Measurements from ENCODE around the gene F12.

Gene F12

DNA sequence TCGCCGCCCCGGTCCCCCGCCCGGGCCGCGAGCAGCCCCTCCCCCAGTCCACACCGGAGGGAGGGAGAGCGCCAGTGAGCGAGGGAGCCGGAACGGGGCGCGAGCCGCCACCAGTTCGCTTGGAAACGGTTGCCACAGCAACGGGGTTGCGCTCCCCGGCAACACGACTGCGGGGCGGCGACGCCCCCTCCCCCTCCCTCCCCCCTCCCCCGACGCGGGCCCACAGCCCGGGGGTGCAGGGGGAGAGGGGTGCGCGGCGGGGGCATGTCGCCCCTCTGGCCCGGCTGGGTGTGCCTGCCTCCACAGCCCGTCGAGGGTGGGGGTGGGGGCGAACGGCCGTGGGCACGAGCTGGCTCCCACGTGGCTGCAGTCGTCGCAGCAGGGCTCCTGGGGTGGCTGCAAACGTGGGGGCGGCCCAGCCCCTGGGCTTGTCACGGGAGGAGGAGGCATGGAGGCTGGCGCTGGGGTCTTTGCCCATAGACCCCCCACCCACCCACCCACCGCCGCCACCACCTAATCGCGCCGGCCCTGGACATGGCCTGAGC lies 37.8 kb upstream of the F12 start:
- DNase-seq: peak in 51 of 56 donors; percentile 31 to 87 (median 73)

DNA sequence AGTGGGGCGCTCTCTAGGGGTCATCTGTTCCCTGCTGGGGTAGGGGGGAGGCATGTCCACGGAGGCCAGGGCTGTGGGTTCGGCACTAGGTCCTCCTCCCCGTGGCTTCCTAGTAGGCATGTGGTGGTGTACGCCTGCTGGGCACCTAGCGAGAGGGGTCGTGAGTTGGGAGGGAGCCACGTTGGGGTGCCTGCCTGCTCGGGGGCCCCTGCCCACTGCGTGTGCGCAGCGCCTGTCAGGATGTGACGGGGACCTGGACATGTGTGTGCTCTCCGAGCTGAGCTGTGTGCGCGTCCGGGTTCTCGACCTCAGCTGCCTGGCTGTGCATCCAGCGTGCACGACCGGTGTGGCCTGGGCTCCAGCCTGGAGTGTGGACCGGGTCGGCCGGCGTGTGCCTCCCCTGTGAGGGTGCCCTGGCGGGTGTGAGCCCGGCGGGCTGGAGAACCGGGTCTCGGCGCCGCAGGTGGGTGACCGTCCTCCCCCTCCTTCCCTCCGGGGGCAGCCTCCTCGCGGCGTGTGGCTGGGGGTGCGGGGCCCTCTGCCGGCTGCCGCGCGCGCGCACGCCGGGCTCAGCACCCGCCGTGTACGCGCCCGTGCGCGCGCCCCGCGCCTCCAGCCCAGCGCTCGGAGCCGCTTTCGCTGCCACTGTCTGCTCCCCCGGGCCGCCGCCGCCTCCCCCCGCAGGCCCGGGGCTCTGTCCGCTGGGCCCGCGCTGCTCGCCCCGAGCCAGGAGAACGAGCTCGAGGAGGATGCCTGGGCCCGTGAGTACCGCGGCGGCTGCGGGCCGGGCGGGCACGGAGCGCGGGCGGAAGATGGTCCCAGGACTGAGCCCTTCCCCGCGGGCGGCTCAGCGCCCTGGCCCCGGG lies 37.1 kb upstream of the F12 start, which contains the start of gene PRR7:
PRR7 (plus strand) TSS at position 615 of the 866 bp plus-strand sequence. CDS start 8,254 bp downstream, outside the sequence.
- peak in 52 of 56 donors; percentile 27 to 86 (median 67) for DNase-seq

DNA sequence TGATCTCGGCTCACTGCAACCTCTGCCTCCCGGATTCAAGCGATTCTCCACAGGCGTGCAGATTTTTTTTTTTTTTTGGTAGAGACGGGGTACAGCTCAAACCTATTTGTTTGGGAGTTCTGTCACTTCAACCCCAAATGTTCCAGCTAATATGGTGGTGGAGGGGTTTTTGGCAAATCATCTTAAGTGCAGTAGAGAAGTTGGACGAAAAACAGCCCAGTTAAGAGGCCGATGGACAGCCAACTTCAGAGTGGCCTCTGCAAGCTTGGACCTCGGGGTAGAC lies 36.5 kb upstream of the F12 start:
- DNase-seq: no peak

DNA sequence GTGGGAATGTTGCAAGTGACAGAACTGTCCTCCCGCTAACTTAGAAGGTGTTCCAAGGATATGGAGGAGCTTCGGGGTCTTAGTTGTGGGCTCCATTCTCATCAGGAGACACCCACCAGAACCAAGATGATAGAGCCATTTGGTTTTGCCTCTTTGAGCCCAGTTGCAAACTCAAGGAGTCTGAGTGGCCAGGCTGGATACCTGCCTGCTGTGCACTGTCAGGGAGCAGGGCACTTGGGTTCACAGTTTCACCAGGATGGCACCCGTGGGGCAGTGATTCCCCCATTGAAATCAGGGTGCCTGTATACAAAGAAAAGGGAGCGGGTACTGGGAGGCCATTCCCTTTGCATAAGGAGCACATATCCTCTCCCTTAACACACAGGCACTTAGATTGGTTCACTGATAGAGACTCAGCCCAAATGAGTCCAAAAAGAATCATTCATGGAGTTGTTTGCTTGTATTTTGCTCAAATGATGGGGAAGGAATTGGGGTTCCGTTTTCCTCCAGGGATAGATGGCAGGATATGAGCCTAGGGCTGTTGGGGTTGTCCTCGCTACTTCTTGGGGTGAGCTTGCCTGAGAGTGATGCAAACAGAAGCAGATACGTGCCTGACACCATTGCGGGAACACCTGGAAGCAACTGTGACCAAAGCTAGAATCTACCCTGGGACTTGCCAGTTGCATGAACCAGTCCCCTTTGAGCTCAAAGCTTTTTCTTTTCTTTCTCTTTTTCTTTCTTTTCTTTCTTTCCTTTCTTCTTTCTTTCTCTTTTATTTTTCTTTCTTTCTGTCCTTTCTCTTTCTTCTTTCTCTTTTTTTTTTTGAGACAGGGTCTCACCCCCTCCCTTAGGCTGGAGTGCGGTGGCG lies 35.9 kb upstream of the F12 start:
- DNase-seq: no peak

DNA sequence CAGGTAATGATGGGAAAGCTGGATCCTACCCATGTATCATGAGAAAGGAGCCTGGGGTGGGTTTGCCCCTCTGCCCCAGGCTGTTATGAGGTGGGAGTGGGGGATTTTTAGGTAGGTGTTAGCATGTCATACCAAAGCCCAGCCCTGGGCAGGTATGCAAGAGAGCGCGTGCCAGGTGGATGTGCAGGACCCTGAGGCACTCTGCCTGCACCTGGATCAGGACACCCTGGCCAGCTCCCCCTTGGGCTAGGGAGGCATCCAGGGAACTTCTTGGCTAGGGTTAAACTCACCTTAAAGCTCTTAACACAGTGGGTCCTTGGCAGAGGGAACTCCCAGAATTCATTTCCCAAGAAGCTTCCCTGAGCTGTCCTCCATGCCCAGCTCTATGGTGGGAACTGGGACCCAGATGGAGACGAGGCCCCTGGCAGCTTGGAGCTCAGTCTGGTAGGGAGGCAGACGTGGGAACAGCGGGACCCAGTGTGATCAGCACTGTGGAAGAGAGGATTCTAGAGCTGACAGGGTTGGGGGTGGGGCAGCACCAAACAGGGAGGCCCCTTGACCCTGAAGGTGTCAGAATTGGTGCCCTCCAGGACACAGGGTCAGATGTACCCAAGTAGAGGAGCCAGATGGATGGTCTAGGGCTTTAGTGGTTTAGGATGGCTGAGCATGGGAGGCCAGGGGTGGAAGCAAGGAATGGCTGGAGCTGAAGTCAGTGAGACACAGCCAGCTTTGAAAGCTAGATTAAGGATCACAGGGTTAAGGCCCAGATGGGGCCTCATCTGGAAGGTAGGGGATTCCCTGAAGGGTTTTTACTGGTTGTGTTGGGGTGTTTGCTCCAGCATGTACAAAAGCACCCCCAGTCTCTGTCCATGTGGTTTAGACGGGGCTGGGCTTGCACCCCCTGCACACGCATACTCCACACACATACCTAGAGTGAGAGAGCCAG lies 35.0 kb upstream of the F12 start:
- DNase-seq: no peak

DNA sequence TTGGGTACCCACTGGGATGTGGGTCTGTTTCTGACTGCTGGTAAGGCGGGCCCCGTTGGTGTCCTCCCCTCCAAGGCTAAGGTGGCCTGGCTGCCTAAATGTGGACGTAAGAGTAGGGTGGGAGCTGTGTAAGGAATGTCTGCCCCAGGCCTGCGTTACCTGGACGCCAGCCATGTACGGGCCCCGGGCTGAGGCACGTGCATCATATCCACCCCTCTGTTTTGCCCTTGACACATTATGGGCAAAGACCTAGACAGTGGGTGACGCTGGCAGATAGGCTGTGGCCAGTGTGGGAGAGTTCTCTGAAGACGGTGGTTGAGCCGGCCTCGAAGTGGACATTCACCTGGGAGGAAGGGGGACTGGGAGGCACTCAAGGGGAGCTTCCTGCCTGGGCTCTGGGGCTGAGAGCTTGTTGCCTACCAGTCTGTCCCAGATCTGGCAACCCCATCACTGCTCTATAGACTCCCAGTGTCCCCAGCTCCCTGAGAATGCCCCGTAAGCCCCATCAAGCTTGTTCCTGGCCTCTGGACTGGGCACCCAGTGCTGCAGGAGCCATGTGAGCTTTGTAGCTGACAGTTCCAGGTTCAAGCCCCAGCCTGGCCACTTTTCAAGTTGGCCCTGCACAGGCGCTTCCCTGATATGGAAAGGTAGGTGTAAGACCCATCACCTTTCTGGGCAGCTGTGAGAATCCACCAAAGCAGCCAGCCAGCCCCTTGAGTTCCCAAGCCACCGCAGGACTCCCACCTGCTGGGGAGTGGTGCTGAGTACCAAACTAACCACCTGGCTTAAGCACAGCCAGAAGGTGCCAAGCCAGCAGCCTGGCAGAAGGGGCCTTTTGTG lies 34.0 kb upstream of the F12 start:
- DNase-seq: no peak

DNA sequence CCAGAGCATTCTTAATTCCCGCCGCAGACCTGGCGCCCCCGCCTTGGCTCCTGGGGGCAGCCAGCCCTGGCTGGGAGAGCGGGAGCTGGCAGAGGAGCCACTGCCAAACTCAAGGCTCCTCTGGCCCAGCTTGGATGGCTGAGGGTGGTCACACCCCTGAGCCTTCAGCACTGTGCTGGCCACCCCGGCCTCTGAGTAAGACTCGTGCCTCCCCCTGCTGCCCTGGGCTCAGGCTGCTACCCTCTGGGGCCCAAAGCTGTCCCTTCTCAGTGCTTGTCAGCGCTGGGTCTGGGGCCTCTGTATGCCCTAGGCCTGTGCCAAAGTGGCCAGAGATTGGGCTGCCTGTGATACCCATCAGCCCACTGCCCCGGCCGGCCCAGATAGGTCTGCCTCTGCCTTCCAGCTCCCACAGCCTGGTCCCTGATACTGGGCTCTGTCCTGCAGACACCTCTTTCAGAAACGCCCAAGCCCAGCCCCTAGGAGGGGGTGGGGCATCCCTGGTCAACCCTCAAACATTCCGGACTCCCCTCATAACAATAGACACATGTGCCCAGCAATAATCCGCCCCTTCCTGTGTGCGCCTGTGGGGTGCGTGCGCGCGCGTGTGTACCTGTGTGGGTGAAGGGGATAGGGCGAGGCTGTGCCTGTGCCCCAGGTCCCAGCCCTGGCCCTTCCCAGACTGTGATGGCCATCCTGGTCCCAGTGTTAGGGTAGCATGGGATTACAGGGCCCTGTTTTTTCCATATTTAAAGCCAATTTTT lies 32.9 kb upstream of the F12 start:
- no peak for DNase-seq

DNA sequence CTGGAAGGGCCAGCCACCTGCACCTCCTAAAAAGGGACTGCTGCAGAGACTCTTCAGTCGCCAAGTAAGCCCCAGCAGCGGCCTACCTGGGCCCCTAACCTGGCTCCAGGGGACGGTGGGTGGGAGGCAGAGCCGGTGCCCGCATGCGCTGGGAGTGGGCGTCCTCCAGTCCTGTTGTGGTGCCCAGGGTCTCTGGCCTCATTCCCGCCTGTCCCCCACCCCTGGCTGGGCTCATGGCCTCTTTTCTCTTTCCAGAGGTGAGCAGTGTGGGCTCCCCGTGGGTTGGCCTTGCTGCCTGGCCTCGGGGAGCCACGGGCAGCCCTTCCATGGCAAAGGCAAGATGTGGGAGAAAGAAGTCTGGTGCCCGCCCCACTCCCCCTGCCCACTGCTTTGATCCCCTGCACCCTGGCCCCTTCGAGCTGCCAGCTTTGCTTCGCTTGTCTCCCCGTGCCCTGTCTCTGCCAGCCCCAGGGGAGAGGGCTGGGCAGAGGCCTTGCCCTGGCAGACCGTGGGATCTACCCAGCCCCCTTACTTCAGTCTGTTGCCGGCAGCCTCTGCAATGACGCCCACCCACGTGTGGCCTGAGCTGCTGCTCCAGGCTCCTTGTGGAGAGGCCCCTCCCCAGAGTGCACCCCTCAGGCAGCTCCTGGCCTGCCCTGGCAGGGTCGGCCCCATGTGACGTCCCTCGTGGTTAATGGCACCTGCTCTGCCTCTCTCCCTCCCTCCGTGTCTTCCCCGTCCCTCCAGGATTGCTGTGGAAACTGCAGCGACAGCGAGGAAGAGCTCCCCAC lies 31.8 kb upstream of the F12 start:
- DNase-seq: no peak

DNA sequence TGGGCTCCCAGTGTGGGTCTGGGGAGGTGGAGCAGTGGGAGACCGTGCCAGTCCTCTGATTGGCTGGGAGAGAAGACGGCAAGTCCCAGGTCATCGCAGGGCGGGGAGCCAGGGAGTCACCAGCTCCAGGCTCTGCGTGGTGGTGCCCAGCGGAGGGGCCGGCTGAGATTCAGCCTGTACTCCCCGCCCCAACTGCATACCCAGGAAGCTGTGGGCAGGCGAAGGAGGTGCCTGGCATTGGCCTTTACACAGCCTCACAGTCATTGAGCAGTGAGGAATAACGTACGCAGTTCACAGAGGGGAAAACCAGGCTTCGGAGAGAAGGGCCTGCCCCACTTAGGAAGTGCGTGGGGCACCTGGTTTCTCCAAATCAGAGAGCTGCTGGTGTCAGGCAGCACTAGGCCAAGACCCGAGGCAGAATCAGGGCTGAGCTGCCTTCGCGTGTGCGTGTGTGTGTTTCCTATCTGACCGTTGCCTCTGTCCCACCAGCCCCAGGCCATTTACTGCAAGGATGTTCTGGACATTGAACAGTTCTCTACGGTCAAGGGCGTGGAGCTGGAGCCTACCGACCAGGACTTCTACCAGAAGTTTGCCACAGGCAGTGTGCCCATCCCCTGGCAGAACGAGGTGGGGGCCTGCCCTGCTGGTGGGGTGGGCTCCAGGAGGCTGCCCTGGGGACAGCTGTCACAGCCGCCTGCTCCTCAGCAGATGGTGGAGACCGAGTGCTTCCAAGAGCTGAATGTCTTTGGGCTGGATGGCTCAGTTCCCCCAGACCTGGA lies 31.0 kb upstream of the F12 start:
- no peak for DNase-seq

DNA sequence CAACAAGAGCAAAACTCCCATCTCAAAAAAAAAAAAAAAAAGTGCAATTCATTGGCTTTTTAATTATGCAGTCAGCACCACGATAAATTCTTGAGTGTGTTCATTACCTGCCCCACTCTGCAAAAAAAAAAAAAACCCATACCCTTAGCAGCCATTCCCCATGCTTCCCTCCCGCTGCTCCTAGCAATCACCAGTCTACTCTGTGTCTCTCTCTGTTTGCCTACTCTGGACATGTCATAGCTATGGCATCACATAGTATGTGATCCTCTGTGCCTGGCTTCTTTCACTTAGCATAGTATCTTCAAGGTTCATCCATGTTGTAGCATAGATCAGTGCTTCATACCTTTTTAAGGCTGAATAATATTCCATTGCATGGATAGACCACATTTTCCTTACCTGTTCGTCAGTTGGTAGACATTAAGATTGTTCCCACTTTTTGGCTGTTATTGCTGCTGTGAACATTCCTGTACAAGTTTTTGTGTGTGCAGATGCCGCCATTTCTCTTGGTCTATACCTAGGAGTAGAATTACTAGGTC lies 30.2 kb upstream of the F12 start:
- no peak for DNase-seq

DNA sequence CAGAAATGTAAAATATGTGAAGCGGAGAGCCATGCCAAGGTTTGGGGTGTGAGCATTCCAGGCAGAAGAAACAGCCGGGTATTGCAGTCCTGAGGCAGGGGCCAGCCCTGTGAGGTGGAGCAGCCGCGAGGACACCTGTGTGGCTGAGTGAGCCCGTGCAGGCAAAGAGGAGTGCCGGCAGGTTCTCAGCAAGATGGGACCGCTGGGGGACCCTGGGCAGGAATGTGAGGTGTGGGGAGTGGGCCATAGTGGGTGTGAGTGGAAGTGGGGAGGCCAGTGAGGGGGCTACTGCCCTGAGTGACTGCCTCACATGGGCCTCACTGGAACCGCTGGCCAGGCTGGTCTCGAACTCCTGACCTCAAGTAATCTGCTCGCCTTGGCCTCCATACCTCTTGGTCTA lies 29.1 kb upstream of the F12 start:
- no peak for DNase-seq

DNA sequence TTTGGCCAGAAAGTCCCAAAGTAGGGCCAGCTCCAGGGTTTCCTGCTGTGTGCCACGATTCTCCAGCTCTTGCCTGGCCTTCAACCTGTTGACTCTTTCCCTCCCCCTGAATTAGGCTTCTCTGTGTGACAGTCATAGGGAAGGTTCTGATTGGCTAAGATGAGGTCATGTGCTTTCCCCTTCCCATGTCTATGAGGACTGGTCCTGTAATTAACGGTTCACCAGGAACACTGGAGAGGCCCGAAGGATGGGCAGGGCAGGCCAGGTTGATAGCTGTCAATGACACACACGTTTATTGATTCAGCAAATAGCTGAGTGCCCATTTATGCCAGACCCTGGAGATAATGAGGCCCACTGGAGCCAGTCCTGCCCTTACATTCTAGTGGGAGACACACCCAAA lies 28.3 kb upstream of the F12 start:
- DNase-seq: no peak

DNA sequence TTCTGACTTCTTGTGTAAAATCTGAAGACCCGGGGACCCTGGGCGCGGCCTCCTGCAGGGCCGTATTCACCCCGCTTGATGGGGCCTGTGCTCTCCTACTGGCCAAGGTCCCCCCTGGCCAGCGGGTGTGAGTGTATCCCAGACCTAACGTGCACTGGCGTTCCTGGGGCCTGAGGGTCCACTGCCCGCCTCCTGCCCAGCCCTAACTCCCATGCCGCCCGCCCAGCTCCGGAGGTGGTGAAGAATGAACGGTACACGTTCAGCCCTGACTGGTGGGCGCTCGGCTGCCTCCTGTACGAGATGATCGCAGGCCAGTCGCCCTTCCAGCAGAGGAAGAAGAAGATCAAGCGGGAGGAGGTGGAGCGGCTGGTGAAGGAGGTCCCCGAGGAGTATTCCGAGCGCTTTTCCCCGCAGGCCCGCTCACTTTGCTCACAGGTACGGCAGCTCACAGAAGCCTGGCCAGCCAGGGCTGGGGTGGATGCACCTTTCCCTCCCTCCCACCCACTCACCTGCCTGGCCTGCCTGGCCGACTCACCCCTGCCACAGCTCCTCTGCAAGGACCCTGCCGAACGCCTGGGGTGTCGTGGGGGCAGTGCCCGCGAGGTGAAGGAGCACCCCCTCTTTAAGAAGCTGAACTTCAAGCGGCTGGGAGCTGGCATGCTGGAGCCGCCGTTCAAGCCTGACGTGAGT lies 26.6 kb upstream of the F12 start:
- DNase-seq: no peak

DNA sequence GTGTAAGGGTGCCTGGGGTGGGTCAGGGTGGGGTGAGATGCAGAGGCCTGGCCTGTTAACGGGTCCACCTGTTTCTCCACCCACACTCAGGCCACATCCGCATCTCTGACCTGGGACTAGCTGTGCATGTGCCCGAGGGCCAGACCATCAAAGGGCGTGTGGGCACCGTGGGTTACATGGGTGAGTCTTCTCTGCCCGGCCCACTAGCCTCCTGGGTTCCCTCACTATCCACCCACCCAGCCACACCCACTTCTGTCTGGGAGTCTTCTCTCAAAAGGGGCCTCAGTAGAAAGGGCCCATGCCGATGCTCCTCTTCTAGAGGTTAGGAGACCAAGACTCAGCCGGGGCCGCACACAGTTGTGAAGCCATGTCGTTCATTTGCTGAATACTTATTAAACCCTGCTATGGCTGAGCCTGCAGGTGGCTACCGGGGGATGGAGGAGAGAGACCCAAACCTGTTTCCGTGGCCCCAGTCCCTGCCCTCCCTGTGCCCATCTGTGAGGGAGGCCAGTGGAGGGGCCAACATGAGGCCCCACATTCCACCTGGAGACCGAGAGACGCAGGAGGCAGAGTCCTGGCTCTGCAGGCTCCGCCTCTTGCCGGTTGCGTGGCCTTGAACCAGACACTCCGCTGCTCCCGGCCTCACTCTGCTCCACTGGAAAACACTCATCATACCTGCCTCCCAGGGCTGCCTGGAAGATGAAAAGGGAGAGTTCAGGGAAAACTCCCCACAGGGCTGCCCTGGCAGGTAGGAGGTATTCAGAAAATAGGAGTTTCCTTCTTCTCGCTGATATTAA lies 25.8 kb upstream of the F12 start:
- DNase-seq: no peak

DNA sequence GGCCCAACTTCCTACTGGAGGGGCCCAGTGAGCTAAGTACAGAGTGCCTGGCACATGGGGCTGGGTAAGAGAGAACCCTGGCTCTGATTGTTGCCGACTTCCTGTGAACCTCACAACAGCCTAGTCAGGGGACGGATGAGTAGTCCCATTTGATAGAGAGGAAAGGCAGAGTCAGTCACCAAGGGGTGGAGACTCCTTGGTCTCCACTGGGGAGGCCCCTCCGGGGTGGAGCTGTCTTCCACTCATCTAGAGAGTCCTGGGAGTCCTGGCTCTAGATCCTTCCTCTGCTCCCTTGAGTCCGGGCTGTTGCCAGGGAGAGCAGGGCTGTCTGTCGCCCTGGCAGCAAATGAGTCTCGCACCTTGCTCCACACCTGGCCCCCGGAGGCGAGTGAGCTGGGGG lies 25.1 kb upstream of the F12 start:
- no peak for DNase-seq

DNA sequence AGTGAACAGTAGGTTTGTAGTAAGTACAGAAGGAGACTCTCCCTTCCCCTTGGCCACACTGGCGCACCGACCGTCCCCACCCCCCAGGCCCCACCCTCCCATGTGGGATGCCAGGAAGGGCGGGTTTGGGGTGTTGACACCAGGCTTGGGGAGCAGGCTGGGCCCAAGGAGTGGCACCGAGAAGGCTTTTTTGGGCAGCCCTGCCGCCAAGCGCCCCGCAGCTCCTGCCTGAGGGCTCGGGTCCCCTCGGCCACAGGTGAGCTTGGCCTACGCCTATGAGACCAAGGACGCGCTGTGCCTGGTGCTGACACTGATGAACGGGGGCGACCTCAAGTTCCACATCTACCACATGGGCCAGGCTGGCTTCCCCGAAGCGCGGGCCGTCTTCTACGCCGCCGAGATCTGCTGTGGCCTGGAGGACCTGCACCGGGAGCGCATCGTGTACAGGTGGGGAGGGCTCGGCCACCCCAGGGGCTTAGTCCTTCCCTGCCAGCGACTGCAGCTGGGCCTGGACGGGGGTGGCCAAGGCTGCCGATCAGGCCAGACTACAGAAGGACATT lies 24.4 kb upstream of the F12 start:
- no peak for DNase-seq
